ENCODE data around the gene SLFN12.

SLFN12 gene

GRCh38 chr17:35374766-35375344 lies 57.4 kb downstream of the SLFN12 start:
- TF ChIP-seq REST (IDR thresholded peaks at IDR 0.05; ENCODE audit: insufficient read depth in 1 of 2, low read depth in 2 of 2, low read length in 2 of 2) (no peak), TAF1 (IDR thresholded peaks at IDR 0.05; ENCODE audit: borderline replicate concordance, insufficient read depth, low read length) (no peak)

DNA sequence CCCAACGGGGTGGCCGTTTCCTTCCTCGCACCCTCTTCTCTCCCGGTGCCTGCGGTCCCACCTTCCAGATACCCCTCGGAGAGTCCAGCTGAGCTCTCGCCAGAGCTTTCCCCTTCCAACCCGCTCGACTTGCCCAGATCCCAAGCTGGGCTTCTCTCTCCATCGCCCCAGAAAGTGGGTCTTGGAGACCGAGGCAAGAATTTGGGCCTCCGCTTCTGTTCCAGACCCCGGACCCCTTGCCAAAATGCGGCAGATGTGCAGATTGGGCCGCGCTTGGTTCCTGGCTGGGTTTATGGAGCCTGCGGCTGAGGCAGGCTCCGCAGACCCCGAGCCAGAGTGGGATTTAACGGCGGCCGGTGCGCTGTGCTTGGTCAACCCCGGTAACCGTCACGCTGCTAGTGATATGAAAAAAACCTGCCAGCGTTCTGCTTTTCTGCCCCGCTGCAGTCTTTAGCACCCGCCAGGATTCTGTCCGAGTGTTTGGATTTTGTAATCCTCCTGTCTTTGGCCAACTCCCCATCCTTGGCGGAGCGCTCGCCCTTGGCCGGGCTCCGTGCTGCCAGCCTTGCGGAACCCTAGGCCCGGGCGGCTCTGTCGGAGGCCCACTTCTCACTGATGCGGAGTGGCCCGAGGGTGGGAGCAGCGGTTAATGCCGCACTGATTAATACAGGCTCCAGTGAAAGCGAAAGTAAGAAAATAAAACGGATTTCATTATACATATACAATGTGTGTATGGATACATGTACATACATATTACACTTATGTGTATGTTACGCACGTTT lies 58.1 kb downstream of the SLFN12 start:
- TF ChIP-seq TAF1 (IDR thresholded peaks at IDR 0.05; ENCODE audit: borderline replicate concordance, insufficient read depth, low read length) (no peak), FOXP2 (optimal IDR thresholded peaks at IDR 0.05; ENCODE audit: borderline replicate concordance, extremely low read depth, extremely low read length, insufficient read depth) (no peak), REST (IDR thresholded peaks at IDR 0.05; ENCODE audit: insufficient read depth in 1 of 2, low read depth in 2 of 2, low read length in 2 of 2) (no peak), POLR2AphosphoS5 (IDR thresholded peaks at IDR 0.05; ENCODE audit: low read depth, low read length) (no peak), SIN3A (IDR thresholded peaks at IDR 0.05; ENCODE audit: borderline replicate concordance, insufficient read depth, low read length) (no peak)

DNA sequence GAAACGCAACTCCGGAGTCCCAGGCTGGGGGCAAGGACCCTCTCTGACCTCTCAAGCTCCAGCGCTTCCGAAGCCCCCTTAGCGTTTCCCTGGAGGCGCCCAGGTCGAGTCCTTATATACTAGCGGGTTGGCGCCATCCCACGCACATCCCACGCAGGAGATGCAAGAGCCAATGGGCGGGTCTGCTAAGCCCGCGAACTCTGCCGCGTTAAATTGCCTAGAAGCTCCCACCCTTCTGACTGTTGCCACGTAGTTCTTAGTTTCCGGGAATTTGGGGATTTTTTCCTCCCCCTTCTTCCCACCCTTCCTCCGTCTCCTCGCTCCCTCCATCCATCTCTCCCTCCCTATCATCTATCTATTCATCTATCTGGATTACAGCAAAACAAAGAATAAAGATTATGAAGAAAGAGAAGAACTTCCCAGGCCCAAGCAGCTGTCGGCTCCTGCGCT lies 58.7 kb downstream of the SLFN12 start, which contains the start of gene SLFN11:
Gene SLFN11 (minus strand): TSS at position 88 of the 450 bp plus-strand sequence. CDS start 9,814 bp downstream, outside the sequence.
- no peak for TF ChIP-seq FOXP2 (optimal IDR thresholded peaks at IDR 0.05; ENCODE audit: borderline replicate concordance, extremely low read depth, extremely low read length, insufficient read depth)
- no peak for TF ChIP-seq REST (IDR thresholded peaks at IDR 0.05; ENCODE audit: insufficient read depth in 1 of 2, low read depth in 2 of 2, low read length in 2 of 2)
- no peak for TF ChIP-seq SIN3A (IDR thresholded peaks at IDR 0.05; ENCODE audit: borderline replicate concordance, insufficient read depth, low read length)
- no peak for TF ChIP-seq TAF1 (IDR thresholded peaks at IDR 0.05; ENCODE audit: borderline replicate concordance, insufficient read depth, low read length)
- no peak for TF ChIP-seq POLR2AphosphoS5 (IDR thresholded peaks at IDR 0.05; ENCODE audit: low read depth, low read length)

DNA sequence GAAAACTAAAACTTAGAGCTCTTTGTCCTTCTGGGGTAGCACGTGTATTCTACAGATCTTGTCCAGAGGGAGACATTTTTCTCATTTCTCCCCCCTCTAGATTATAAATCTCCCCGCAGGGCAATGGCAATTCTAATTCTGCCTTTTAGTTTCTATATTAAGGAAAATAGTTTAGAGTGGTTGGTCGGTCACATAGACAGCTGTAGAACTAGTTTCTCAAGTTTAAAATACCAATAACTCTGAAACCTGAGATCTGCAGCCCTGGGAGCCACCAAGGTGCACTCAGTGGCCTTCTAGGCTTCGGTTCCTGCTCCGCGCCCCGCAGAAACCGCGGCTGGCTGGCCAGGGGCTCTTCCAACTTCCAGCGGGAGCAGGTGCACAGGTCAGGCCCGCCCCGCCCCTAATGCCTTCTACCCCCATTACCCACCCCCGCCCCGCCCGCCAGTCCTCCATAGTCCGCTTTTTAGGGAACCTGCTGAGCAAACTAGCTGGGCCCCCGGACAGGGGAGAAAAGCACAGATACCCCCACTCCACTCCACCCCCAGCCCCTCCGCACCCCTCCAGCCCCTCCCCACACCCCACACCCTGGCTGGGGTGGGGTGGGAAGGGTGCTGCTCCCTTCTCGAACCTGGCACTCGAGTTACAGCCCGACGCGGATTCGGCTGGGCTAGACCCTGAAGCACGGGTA lies 59.3 kb downstream of the SLFN12 start:
- TF ChIP-seq POLR2AphosphoS5 (IDR thresholded peaks at IDR 0.05; ENCODE audit: low read depth, low read length) = no peak
- no peak for TF ChIP-seq TAF1 (IDR thresholded peaks at IDR 0.05; ENCODE audit: borderline replicate concordance, insufficient read depth, low read length)
- no peak for TF ChIP-seq SIN3A (IDR thresholded peaks at IDR 0.05; ENCODE audit: borderline replicate concordance, insufficient read depth, low read length)
- TF ChIP-seq FOXP2 (optimal IDR thresholded peaks at IDR 0.05; ENCODE audit: borderline replicate concordance, extremely low read depth, extremely low read length, insufficient read depth) = no peak
- TF ChIP-seq REST (IDR thresholded peaks at IDR 0.05; ENCODE audit: insufficient read depth in 1 of 2, low read depth in 2 of 2, low read length in 2 of 2) = no peak
